GM12892 (cell line): ENCODE measurements around the gene CTAG1A. TPM values are rescaled to one million over a fixed set of nuclear protein-coding genes. Genes with fewer than 3 reads are reported as not detected.
"Not testable (repeated sequence)": the region's sequence is repeated elsewhere in the genome, so short reads cannot be mapped to it uniquely, and the experiment has no call there.

Experiments
- DNase-seq: peaks from one replicate; pipeline ENCODE4 v3.0.0; 2011; ENCODE audit not compliant: insufficient read length
- FAIRE-seq: peaks from 2 replicates; lab custom pipeline; 2011; peaks lifted over from hg19 to GRCh38; lab: Jason Lieb, UNC
- POLR2A ChIP-seq: IDR thresholded peaks from 2 replicates; pipeline ENCODE4 v1.6.1; 2011; ENCODE audit warnings: low read depth, low read length, control low read depth
- POLR2AphosphoS5 ChIP-seq: IDR thresholded peaks from 2 replicates; pipeline ENCODE4 v1.6.1; 2011; ENCODE audit warnings: low read depth, low read length, control low read depth
- TAF1 ChIP-seq: IDR thresholded peaks from 2 replicates; pipeline ENCODE4 v1.6.1; 2011; ENCODE audit warnings: low read depth, mild to moderate bottlenecking, control low read depth, low read length, borderline replicate concordance
- polyA plus RNA-seq: library from polyadenylated mRNA; unstranded; fragments of >200 nt; gene quantifications from one replicate; pipeline ENCODE4 v1.2.1, GENCODE V29; 2012; ENCODE audit warnings: missing spikeins, inconsistent platforms; ENCODE audit not compliant: missing spikeins

The CTAG1A gene
- not detected for polyA plus RNA-seq

DNA sequence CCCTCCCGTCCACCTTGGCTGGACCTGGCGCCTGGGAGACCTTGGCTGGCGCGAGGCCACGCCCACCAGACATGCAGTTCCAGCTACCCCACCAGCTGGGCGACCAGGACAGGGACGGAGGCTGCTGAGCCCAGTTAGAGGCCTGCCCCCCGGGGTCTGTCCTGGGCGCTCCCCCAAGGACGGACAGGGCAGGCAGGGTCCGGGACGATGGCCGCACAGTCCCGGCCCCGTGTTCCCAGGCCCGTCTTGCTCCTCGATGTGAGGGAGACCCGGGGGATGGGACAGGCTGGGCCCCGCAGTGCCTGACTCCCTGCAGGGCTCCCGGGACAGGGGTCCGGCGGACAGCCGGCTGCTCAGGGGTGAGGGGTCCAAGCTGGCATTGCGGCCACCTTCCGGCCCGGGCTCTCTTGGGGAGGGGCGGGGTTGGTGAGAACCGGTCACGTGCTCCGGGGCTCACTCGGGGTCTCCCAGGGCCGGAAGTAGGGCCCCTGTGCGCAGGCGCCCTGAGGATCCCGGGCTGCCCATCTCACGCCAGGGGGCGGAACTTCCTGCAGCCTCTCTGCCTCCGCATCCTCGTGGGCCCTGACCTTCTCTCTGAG, at the start of gene CTAG1A:
TSS of gene CTAG1A (plus strand) at position 549 of the 599 bp plus-strand sequence. CDS start 74 bp downstream, outside the sequence.
- FAIRE-seq, DNase-seq: not testable (repeated sequence)

DNA sequence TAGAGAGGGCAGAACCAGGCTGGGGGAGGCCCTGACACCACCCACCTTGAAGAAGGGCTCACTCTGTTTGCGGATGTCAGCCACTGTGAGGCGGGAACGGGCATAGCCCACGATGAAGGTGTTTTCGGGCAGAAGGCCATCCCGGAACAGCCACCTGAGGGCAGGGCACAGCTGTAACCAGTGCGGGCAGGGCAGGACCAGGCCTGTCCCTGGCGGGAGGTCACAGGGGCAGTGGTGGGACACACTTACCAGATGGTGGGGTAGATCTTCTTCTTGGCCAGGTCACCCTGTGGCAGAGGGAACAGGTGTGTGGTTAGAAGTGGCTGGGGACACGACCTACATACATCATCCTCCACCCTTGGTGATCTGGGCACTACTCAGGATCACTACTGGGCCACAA, 49.0 kb upstream of the CTAG1A start:
- DNase-seq (no peak), FAIRE-seq (no peak)
- TF ChIP-seq POLR2AphosphoS5 = no peak
- TF ChIP-seq POLR2A = no peak
- no peak for TF ChIP-seq TAF1

DNA sequence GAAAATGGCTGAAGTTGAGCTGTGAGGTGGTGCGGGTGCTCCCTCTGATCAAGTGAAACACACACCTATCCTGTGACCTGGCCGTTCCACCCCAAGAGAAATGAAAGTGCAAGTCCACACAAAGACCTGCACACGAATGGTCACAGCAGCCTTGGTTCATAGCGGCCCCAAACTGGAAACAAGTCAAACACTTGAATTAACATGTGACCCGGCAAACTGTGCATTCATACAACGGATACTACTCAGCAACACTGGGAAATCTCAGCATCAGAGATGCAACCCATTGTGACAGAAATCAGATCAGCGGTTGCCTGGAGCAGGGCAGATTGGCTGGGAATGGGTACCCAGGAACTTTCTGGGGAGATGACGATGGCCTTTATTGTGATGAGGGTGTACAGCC, 45.9 kb upstream of the CTAG1A start:
- DNase-seq (no peak), FAIRE-seq (no peak)
- TF ChIP-seq POLR2AphosphoS5 (no peak), TAF1 (no peak), POLR2A (no peak)

DNA sequence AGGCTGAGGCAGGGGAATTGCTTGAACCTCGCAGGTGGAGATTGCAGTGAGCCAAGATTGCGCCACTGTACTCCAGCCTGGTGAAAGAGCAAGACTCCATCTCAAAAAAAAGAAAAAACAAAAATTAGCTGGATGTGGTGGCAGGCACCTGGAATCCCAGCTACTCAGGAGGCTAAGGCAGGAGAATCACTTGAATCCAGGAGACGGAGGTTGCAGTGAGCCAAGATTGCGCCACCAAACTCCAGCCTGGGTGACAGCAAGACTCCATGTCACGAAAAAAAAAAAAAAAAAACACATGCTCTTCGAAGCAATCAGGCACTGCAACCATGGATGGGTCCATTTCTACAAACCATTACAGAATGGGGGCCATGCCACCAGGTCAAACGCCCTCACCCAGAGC, 44.6 kb upstream of the CTAG1A start:
- not testable (repeated sequence) for FAIRE-seq, DNase-seq

DNA sequence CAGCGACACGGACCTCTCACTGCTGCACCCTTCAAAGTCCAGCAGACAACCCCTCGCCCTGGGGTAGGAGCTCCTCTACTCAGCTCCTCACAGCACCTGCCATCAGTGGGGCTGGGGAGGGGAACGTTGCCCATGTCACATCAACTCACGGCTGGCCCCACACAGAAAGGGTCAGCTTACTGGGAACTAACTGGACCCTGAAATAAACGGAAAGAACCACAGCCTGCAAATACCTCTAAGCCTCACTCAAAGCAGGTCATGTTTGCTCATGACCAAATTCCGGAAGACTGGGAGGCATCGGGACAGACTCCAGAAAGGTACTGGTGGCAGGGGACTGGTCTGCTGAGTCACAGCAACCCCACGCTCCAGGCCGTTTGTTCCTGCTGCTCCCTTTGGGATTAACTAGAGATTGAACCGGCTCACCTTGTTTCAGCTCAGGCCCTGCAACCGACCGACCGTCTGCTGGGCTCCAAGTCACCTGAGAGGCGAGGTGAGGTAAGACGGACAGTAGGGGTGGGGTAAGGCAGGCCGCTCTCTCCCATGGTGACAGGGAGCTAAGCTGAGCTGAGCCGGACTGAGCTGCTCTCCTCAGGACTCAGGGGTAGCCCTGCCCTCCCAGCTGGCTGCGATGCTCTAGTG, 43.9 kb upstream of the CTAG1A start:
- FAIRE-seq (no peak), DNase-seq (no peak)

DNA sequence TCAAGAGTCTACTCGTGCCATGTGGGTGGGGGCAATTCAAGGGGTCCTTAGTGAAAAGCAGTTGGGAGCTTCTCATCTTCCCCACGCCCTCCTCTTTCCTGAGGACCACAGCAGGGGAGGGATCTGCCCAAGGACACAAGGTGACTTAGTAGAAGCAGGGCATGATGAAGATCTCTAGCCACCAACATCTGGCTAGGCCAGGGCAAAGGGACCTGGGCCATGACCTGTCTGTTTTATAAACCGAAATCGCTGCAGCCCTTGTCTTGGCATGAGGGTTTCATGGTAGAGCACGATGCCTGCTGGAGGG, 43.4 kb upstream of the CTAG1A start:
- TF ChIP-seq POLR2A = no peak
- no peak for TF ChIP-seq POLR2AphosphoS5
- TF ChIP-seq TAF1 = no peak
- no peak for DNase-seq
- no peak for FAIRE-seq

More for the DNA sequence above, 43.9 kb upstream of the CTAG1A start:
- no peak for TF ChIP-seq POLR2A
- TF ChIP-seq POLR2AphosphoS5 = no peak
- no peak for TF ChIP-seq TAF1

DNA sequence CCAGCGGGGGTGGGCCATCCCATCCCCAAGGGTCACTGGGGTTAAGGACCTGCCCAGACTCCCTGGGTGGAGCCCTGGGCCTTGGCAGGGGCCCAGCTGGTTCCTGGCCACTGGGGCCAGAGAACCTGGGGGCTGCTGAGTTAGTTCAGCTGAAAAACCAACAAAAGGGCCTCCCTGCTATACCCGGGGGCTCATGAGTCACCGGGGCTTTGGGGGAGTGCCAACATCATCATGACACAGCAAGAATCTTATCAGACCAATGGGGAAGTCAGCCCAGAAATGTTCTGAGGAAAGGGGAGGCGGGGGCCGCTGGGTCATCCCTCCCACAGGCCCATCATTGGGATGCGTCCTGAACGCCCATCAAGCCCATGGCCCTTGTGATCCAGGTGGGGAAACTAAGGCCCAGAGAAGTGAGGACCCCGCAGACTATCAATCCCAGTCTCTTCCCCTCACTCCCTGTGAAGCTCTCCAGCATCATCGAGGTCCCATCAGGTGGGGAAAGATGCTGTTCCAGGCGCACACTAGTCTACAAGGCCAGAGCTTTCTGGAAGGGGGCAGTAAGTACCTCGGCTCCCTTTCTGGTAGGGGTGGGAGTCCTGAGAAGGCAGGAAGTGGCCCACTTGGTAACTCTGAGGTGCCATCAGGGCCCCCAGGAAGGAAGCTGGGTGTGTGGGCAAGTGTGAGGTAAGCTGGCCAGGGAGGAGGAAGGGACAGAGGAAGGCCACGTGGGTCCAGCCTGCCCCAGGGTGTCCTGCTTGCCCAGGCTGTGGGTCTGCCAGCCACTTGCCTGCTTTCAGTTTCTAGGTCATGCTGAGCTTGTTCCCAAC, 42.8 kb upstream of the CTAG1A start:
- FAIRE-seq (no peak), DNase-seq (no peak)
- no peak for TF ChIP-seq POLR2AphosphoS5
- no peak for TF ChIP-seq POLR2A

DNA sequence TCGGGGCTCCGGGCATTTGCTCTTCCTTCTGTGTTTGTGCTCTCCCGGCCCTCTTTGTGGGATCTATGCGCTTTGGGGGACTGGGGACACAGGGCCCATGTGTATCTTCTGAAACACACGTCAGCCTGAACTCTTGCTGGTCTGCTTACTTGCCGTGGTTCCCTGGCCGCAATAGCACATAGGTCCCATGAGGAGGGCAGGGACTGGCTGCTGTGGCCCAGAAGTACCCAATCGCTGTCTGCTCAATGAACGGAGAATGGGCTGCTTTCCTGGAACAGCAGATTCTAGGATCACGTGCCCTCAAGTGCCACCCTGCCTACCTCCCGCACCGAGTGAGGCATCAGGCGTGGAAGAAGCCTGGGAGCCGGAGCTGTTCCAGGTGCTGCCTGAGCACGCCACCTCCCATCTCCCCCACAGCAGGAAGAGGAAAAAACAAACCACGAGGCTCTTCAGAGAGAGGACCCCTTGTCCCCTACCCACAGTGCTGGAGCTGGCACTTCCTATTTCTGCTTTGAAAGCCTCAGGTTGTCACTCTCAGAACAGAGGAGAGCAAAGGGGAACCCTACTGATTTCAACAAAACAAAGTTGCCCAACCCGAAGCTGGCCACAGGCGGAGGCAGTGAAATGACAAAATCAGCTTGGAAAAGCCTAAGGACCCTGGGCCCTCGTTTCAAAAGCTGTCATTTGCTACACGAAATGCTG, 42.1 kb upstream of the CTAG1A start:
- DNase-seq (no peak), FAIRE-seq (no peak)
- TF ChIP-seq TAF1 = no peak
- no peak for TF ChIP-seq POLR2AphosphoS5
- no peak for TF ChIP-seq POLR2A

DNA sequence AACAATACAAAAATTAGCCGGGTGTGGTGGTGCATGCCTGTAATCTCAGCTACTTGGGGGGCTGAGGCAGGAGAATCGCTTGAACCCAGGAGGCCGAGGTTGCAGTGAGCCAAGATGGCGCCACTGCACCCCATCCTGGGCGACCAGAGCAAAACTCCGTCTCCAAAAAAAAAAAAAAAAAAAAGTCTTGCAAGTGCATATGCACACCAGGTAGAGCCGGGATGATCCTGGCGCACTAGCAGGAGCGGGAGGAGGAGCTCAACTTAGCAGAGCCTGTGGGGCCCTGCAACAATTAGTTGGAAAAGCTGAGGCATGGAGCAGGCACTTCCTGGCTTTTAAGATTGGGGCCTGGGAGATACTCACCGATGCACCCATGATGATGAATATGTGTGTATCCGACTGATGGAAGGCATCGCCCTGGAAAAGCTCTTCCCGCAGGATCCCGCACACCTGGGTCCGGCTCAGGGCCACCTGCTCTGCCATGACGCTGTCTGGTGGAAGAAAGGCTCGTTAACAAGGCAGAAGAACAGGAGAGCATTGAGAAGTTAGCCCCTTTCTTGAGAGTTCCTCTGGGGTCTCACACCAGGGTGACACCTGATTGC, 39.2 kb upstream of the CTAG1A start:
- FAIRE-seq (no peak), DNase-seq (no peak)
- TF ChIP-seq TAF1 (no peak), POLR2A (no peak), POLR2AphosphoS5 (no peak)

DNA sequence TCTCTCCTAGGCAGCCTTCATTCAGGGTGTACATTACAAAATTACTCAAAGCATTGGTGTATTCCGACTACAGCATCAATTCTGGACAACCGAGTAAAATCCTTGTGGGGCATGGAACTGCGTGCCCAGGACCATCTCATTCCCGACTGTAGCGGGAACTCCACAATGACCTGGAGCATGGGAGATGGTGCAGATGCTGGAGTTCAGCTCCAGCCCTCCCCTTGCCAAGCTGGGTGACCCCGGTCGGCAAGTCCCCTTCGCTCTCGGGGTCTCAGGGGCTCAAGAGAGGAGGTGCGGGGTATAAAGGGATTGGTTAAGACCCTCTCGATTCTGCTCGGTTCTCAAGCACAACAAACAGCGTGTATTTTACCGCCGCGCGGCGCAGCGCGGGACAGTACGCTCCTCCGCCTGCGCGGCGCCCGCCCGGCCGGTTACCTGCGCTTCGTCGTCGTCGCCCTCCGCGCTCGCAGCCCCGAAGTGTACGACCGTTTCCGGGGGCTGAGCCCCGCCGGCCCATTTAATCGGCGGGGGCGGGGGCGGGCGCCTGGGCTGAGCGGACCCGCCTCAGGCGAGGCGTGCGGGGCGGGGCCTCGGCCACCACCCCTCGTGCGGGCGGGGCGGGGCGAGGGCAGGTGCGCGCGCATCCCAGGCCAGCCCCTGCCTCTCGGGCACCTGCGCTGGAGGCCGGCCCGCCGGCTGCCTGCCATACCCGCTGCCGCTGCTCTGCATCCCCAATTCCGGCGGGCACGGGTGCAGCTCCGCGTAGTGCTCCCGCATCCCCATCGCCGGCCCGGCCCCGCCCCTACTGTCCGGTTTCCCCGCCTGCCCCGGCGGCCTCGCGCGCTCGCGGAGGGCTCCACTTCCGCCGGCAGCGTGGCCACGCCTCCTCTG, 38.3 kb upstream of the CTAG1A start, which contains the start of gene G6PD:
TSS of gene G6PD (minus strand) at position 493 of the 891 bp plus-strand sequence. CDS start 691 bp downstream, outside the sequence.
- FAIRE-seq = peak; percentile 72

DNA sequence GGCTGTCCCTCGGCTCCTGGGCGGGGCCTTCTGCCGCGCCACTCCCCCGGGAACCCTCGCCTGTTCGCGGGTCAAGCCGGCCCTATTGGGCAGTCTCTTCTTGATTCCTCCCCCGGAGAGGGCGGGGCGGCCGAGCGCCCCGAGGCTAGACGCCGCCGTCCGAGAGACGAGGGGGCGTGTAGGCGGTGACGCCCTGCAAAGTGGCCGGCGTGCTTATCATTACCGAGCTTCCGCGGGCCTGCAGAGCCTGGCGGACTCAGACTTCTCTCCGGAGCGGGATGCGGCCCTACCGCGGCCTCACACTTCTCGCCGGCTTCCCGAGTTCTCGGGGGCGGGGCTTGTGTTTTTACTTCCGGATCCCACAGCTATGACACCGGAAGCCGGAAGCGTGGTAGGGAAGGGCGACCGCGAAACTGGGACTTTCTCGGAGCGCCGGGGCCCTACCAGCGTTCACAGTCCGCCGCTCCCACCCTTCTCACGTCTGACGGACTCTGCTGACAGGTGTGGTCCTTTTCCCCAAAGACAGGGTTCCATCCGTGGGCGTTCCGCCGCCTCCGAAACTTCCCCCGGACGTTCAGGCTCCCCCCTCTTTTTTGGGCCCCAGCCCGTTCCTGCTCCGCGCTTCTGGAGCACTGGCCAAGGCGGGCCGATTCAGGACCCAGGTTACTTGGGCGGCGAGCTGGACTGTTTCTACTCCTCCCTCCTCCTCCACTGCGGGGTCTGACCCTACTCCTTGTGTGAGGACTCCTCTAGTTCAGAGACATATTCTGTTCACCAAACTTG, 37.5 kb upstream of the CTAG1A start, which contains the start of gene IKBKG:
TSS of gene IKBKG (plus strand) at position 376 of the 783 bp plus-strand sequence. CDS start 4,383 bp downstream, outside the sequence.
- TF ChIP-seq POLR2A (peak; percentile 48; the same call in 1 of the 2 replicates), TAF1 (no peak), POLR2AphosphoS5 (peak; percentile 56; the same call in 1 of the 2 replicates)
- DNase-seq = peak; percentile 81
- FAIRE-seq = peak; percentile 56

More for the DNA sequence above, 38.3 kb upstream of the CTAG1A start, which contains the start of gene G6PD:
- DNase-seq = peak; percentile 78
- TF ChIP-seq POLR2AphosphoS5 (peak; percentile 55; the same call in 1 of the 2 replicates), POLR2A (peak; percentile 79), TAF1 (no peak)
